ENCODE data around the gene COL19A1. TPM values are rescaled to one million over a fixed set of nuclear protein-coding genes. Genes with fewer than 3 reads are reported as not detected.

Gene COL19A1
- polyA plus RNA-seq, 4 donors: 0.09 to 5.2 TPM; not detected in 2

GRCh38 chr6:69825904-69826303, 40.5 kb upstream of the COL19A1 start:
- H3K9me3 ChIP-seq (ENCODE audit: control insufficient read depth in 2 of 2, insufficient read depth in 1 of 2, low read depth in 1 of 2, low read length in 1 of 2): no peaks in the 10 kb centered on the region
- no peaks in the 10 kb centered on the region for H3K27me3 ChIP-seq (ENCODE audit: control insufficient read depth in 3 of 3, insufficient read depth in 3 of 3, low read length in 3 of 3)
- H3K4me1 ChIP-seq (ENCODE audit: control insufficient read depth in 3 of 3, insufficient read depth in 2 of 3, low read depth in 1 of 3, low read length in 2 of 3): no peaks in the 10 kb centered on the region
- no peak overlapping the region for H3K27ac ChIP-seq (ENCODE audit: low read depth in 1 of 3, low read length in 2 of 3)
- DNase-seq (no peak), FAIRE-seq (no peak)
- WGBS, 3 donors: 50 to 74% (median 55%) methylated on average over 1 of the region's 1 CpG
- H3K36me3 ChIP-seq (ENCODE audit: control insufficient read depth in 3 of 3, insufficient read depth in 2 of 3, low read depth in 1 of 3, low read length in 3 of 3): no peaks in the 10 kb centered on the region
- H3K4me3 ChIP-seq (ENCODE audit: low read depth in 1 of 3, low read length in 3 of 3): no peak overlapping the region

- no peak overlapping the region for H3K4me3 ChIP-seq (ENCODE audit: low read depth in 1 of 3, low read length in 3 of 3)
- no peaks in the 10 kb centered on the region for H3K27me3 ChIP-seq (ENCODE audit: control insufficient read depth in 3 of 3, insufficient read depth in 3 of 3, low read length in 3 of 3)
- WGBS, 3 donors: 35 to 61% (median 36%) methylated on average over 2 of the region's 2 CpGs
Observed at GRCh38 chr6:69827276-69827893, 39.0 kb upstream of the COL19A1 start.

GRCh38 chr6:69832558-69832957, 33.8 kb upstream of the COL19A1 start:
- no peak overlapping the region for H3K27ac ChIP-seq (ENCODE audit: low read depth in 1 of 3, low read length in 2 of 3)
- no peaks in the 10 kb centered on the region for H3K9me3 ChIP-seq (ENCODE audit: control insufficient read depth in 2 of 2, insufficient read depth in 1 of 2, low read depth in 1 of 2, low read length in 1 of 2)
- no peak for DNase-seq
- H3K27me3 ChIP-seq (ENCODE audit: control insufficient read depth in 3 of 3, insufficient read depth in 3 of 3, low read length in 3 of 3): no peaks in the 10 kb centered on the region
- no peak overlapping the region for H3K4me3 ChIP-seq (ENCODE audit: low read depth in 1 of 3, low read length in 3 of 3)
- no peak for FAIRE-seq
- H3K4me1 ChIP-seq (ENCODE audit: control insufficient read depth in 3 of 3, insufficient read depth in 2 of 3, low read depth in 1 of 3, low read length in 2 of 3): no peaks in the 10 kb centered on the region
- no peaks in the 10 kb centered on the region for H3K36me3 ChIP-seq (ENCODE audit: control insufficient read depth in 3 of 3, insufficient read depth in 2 of 3, low read depth in 1 of 3, low read length in 3 of 3)

More at GRCh38 chr6:69827276-69827893, 39.0 kb upstream of the COL19A1 start:
- H3K9me3 ChIP-seq (ENCODE audit: control insufficient read depth in 2 of 2, insufficient read depth in 1 of 2, low read depth in 1 of 2, low read length in 1 of 2): no peaks in the 10 kb centered on the region
- H3K27ac ChIP-seq (ENCODE audit: low read depth in 1 of 3, low read length in 2 of 3): no peak overlapping the region
- no peaks in the 10 kb centered on the region for H3K36me3 ChIP-seq (ENCODE audit: control insufficient read depth in 3 of 3, insufficient read depth in 2 of 3, low read depth in 1 of 3, low read length in 3 of 3)
- FAIRE-seq (no peak), DNase-seq (no peak)
- H3K4me1 ChIP-seq (ENCODE audit: control insufficient read depth in 3 of 3, insufficient read depth in 2 of 3, low read depth in 1 of 3, low read length in 2 of 3): no peaks in the 10 kb centered on the region

GRCh38 chr6:69835414-69836179, 30.8 kb upstream of the COL19A1 start:
- Histone ChIP-seq H3K27me3 (ENCODE audit: control insufficient read depth in 3 of 3, insufficient read depth in 3 of 3, low read length in 3 of 3) (no peaks in the 10 kb centered on the region), H3K27ac (ENCODE audit: low read depth in 1 of 3, low read length in 2 of 3) (no peak overlapping the region), H3K4me3 (ENCODE audit: low read depth in 1 of 3, low read length in 3 of 3) (no peak overlapping the region), H3K9me3 (ENCODE audit: control insufficient read depth in 2 of 2, insufficient read depth in 1 of 2, low read depth in 1 of 2, low read length in 1 of 2) (no peaks in the 10 kb centered on the region), H3K4me1 (ENCODE audit: control insufficient read depth in 3 of 3, insufficient read depth in 2 of 3, low read depth in 1 of 3, low read length in 2 of 3) (no peaks in the 10 kb centered on the region), H3K36me3 (ENCODE audit: control insufficient read depth in 3 of 3, insufficient read depth in 2 of 3, low read depth in 1 of 3, low read length in 3 of 3) (no peaks in the 10 kb centered on the region)
- 1 to 8% (median 2%) methylated on average over 5 of the region's 5 CpGs for WGBS, 3 donors
- DNase-seq: peak; percentile 42 to 57
- FAIRE-seq: peak; percentile 47

GRCh38 chr6:69841862-69842261, 24.5 kb upstream of the COL19A1 start:
- no peak for FAIRE-seq
- H3K4me3 ChIP-seq (ENCODE audit: low read depth in 1 of 3, low read length in 3 of 3): no peak overlapping the region
- no peak for DNase-seq
- H3K36me3 ChIP-seq (ENCODE audit: control insufficient read depth in 3 of 3, insufficient read depth in 2 of 3, low read depth in 1 of 3, low read length in 3 of 3): no peaks in the 10 kb centered on the region
- no peaks in the 10 kb centered on the region for H3K27me3 ChIP-seq (ENCODE audit: control insufficient read depth in 3 of 3, insufficient read depth in 3 of 3, low read length in 3 of 3)
- no peaks in the 10 kb centered on the region for H3K9me3 ChIP-seq (ENCODE audit: control insufficient read depth in 2 of 2, insufficient read depth in 1 of 2, low read depth in 1 of 2, low read length in 1 of 2)
- H3K27ac ChIP-seq (ENCODE audit: low read depth in 1 of 3, low read length in 2 of 3): no peak overlapping the region
- 82 to 93% (median 84%) methylated on average over 1 of the region's 1 CpG for WGBS, 3 donors
- no peaks in the 10 kb centered on the region for H3K4me1 ChIP-seq (ENCODE audit: control insufficient read depth in 3 of 3, insufficient read depth in 2 of 3, low read depth in 1 of 3, low read length in 2 of 3)

- FAIRE-seq: no peak
- no peaks in the 10 kb centered on the region for H3K36me3 ChIP-seq (ENCODE audit: control insufficient read depth in 3 of 3, insufficient read depth in 2 of 3, low read depth in 1 of 3, low read length in 3 of 3)
- no peak overlapping the region for H3K4me3 ChIP-seq (ENCODE audit: low read depth in 1 of 3, low read length in 3 of 3)
- no peak for DNase-seq
- no peak overlapping the region for H3K27ac ChIP-seq (ENCODE audit: low read depth in 1 of 3, low read length in 2 of 3)
- WGBS, 3 donors: 48 to 82% (median 74%) methylated on average over 1 of the region's 1 CpG
- no peaks in the 10 kb centered on the region for H3K9me3 ChIP-seq (ENCODE audit: control insufficient read depth in 2 of 2, insufficient read depth in 1 of 2, low read depth in 1 of 2, low read length in 1 of 2)
- H3K4me1 ChIP-seq (ENCODE audit: control insufficient read depth in 3 of 3, insufficient read depth in 2 of 3, low read depth in 1 of 3, low read length in 2 of 3): no peaks in the 10 kb centered on the region
- no peaks in the 10 kb centered on the region for H3K27me3 ChIP-seq (ENCODE audit: control insufficient read depth in 3 of 3, insufficient read depth in 3 of 3, low read length in 3 of 3)
Observed at GRCh38 chr6:69843189-69843588, 23.2 kb upstream of the COL19A1 start.

- H3K36me3 ChIP-seq (ENCODE audit: control insufficient read depth in 3 of 3, insufficient read depth in 2 of 3, low read depth in 1 of 3, low read length in 3 of 3): no peaks in the 10 kb centered on the region
- H3K27ac ChIP-seq (ENCODE audit: low read depth in 1 of 3, low read length in 2 of 3): no peak overlapping the region
- no peaks in the 10 kb centered on the region for H3K27me3 ChIP-seq (ENCODE audit: control insufficient read depth in 3 of 3, insufficient read depth in 3 of 3, low read length in 3 of 3)
- no peak overlapping the region for H3K4me3 ChIP-seq (ENCODE audit: low read depth in 1 of 3, low read length in 3 of 3)
- no peak for FAIRE-seq
- WGBS, 3 donors: 65 to 77% (median 69%) methylated on average over 2 of the region's 2 CpGs
- H3K4me1 ChIP-seq (ENCODE audit: control insufficient read depth in 3 of 3, insufficient read depth in 2 of 3, low read depth in 1 of 3, low read length in 2 of 3): no peaks in the 10 kb centered on the region
- DNase-seq: no peak
- H3K9me3 ChIP-seq (ENCODE audit: control insufficient read depth in 2 of 2, insufficient read depth in 1 of 2, low read depth in 1 of 2, low read length in 1 of 2): no peaks in the 10 kb centered on the region
Observed at GRCh38 chr6:69846312-69846711, 20.0 kb upstream of the COL19A1 start.

- FAIRE-seq (no peak), DNase-seq (no peak)
- H3K9me3 ChIP-seq (ENCODE audit: control insufficient read depth in 2 of 2, insufficient read depth in 1 of 2, low read depth in 1 of 2, low read length in 1 of 2): no peaks in the 10 kb centered on the region
- H3K27me3 ChIP-seq (ENCODE audit: control insufficient read depth in 3 of 3, insufficient read depth in 3 of 3, low read length in 3 of 3): no peaks in the 10 kb centered on the region
- WGBS, 3 donors: 57 to 66% (median 61%) methylated on average over 2 of the region's 2 CpGs
- no peak overlapping the region for H3K27ac ChIP-seq (ENCODE audit: low read depth in 1 of 3, low read length in 2 of 3)
- H3K4me1 ChIP-seq (ENCODE audit: control insufficient read depth in 3 of 3, insufficient read depth in 2 of 3, low read depth in 1 of 3, low read length in 2 of 3): no peaks in the 10 kb centered on the region
- H3K36me3 ChIP-seq (ENCODE audit: control insufficient read depth in 3 of 3, insufficient read depth in 2 of 3, low read depth in 1 of 3, low read length in 3 of 3): no peaks in the 10 kb centered on the region
- H3K4me3 ChIP-seq (ENCODE audit: low read depth in 1 of 3, low read length in 3 of 3): no peak overlapping the region
Observed at GRCh38 chr6:69846770-69847491, 19.4 kb upstream of the COL19A1 start.
